Caco-2 (cell line): ENCODE results near the gene ADRA2C. TPM values are rescaled to one million over a fixed set of nuclear protein-coding genes. Genes with fewer than 3 reads are reported as not detected.

Experiments used
- BruUV-seq: library from RNA; stranded (reverse); fragments of 400-500 nt; replicated peaks from 2 replicates; lab custom pipeline; 2021; lab: Mats Ljungman, UMichigan
- CTCF ChIA-PET: fragments of 300-600 bp; sonication (Branson Sonifier 250); formaldehyde crosslinking; loops from one replicate; lab custom pipeline; 2022; ENCODE audit warnings: antibody characterized with exemption; lab: Charles Lee
- POLR2A ChIA-PET: fragments of 300-600 bp; sonication (Branson Sonifier 250); formaldehyde crosslinking; loops from one replicate; lab custom pipeline; 2022; ENCODE audit warnings: antibody characterized with exemption; lab: Charles Lee
- DNase-seq, 2 experiments: peaks; one replicate each; pipeline versions ENCODE4 v3.0.0 to v3.0.0-alpha.2; 2020 to 2022
- H3K27me3 ChIP-seq: replicated peaks from 2 replicates; pipeline ENCODE4 v1.6.0; 2011; ENCODE audit warnings: low read length; ENCODE audit not compliant: control insufficient read depth, insufficient read depth
- H3K36me3 ChIP-seq: 2 replicates; pipeline ENCODE4 v1.5.1; 2011; ENCODE audit warnings: low read length; ENCODE audit not compliant: control insufficient read depth, insufficient read depth
- H3K4me1 ChIP-seq: fragments of 250-450 bp; sonication (Bioruptor Pico); 2 replicates; pipeline ENCODE4 v1.5.1; 2020; ENCODE audit warnings: mild to moderate bottlenecking
- H3K4me3 ChIP-seq: 2 replicates; pipeline ENCODE4 v1.5.1; 2011; ENCODE audit warnings: low read depth, mild to moderate bottlenecking, control low read depth, low read length
- H3K9me3 ChIP-seq: fragments of 250-450 bp; sonication (Bioruptor Pico); 2 replicates; pipeline ENCODE4 v1.5.1; 2020; ENCODE audit warnings: mild to moderate bottlenecking, moderate library complexity
- H3K27ac Mint-ChIP-seq: one replicate; pipeline ENCODE4 v1.8.0; 2022; ENCODE audit warnings: mixed read lengths; ENCODE audit not compliant: unreplicated experiment
- H3K27me3 Mint-ChIP-seq: one replicate; pipeline ENCODE4 v1.8.0; 2022; ENCODE audit warnings: mixed read lengths; ENCODE audit not compliant: insufficient read depth, unreplicated experiment
- H3K36me3 Mint-ChIP-seq: one replicate; pipeline ENCODE4 v1.8.0; 2022; ENCODE audit warnings: mild to moderate bottlenecking, mixed read lengths; ENCODE audit not compliant: insufficient read depth, unreplicated experiment
- H3K4me1 Mint-ChIP-seq: one replicate; pipeline ENCODE4 v1.8.0; 2022; ENCODE audit warnings: low read depth, mixed read lengths; ENCODE audit not compliant: unreplicated experiment
- H3K4me3 Mint-ChIP-seq: one replicate; pipeline ENCODE4 v1.8.0; 2022; ENCODE audit warnings: mild to moderate bottlenecking, moderate library complexity, mixed read lengths; ENCODE audit not compliant: unreplicated experiment
- H3K9me3 Mint-ChIP-seq: one replicate; pipeline ENCODE4 v1.8.0; 2022; ENCODE audit warnings: mixed read lengths; ENCODE audit not compliant: unreplicated experiment
- intact Hi-C: fragments of 100-400 bp; cut with micrococcal nuclease; formaldehyde crosslinking; loops from one replicate; pipeline ENCODE4 v1.10.0; 2022; ENCODE audit not compliant: unreplicated experiment
- total RNA-seq: library from RNA; stranded (reverse); gene quantifications from 2 replicates; pipeline ENCODE4 v1.2.3, GENCODE V29; 2022
- TF ChIP-seq, protein P1 (sequence below), 2 experiments: fragments of 200-600 bp in 1 of 2; IDR thresholded peaks; 1 replicate in 1 of 2; 2 replicates in 1 of 2; pipeline versions ENCODE4 v1.5.1 to v1.8.0; 2011 to 2022; ENCODE audit warnings: antibody characterized with exemption in 1 of 2, control low read depth in 1 of 2, inconsistent platforms in 1 of 2, low read depth in 1 of 2, low read length in 1 of 2, mild to moderate bottlenecking in 1 of 2, moderate library complexity in 1 of 2; ENCODE audit not compliant: insufficient read depth in 1 of 2, severe bottlenecking in 1 of 2, unreplicated experiment in 1 of 2

The ADRA2C gene
- total RNA-seq, 1 experiment from 2014 or later = 11.7 TPM

DNA sequence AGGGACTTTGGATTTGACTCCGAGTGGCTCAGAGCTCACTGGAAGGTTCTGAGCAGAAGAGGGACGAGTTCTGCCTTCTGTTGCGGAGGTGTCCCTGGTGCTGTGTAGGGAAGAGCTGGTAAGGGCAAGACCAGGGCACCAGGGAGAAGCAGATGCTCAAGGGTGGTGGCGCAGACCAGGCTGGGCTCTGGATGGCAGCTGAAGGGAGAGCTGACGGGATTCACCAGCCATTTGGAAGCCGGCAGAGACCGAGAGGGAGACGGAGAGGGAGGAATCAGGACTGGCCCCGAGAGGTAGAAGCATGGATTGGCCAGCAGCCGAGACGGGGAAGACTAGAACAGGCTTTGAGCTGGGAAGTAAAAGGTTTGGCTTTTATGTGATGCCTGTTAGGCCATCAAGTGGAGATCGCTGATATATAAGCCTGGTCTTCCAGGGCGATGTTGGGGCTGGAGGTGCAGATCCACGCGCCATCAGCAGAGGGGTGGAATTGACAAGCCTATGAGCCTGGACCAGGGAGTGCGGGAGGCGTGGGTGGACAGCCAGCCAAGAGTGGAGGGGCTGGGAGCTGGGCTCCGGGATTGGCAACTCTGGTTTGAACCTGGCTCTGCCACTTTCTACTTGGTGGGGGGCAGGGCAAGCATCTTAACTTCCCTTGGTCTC, 43.4 kb downstream of the ADRA2C start:
- Histone ChIP-seq H3K36me3 (no peaks in the 10 kb centered on the region), H3K27me3 (no peaks in the 10 kb centered on the region), H3K4me3 (no peak overlapping the region), H3K4me1 (no peaks in the 10 kb centered on the region), H3K9me3 (no peaks in the 10 kb centered on the region)
- no peak overlapping the region for H3K4me3 Mint-ChIP-seq
- ChIA-PET POLR2A (no interaction called here), CTCF (no interaction called here)
- H3K36me3 Mint-ChIP-seq = no peaks in the 10 kb centered on the region
- peaks cover 13% of the 10 kb centered on the region for H3K27me3 Mint-ChIP-seq
- no peak overlapping the region for H3K27ac Mint-ChIP-seq
- no peak for DNase-seq
- H3K4me1 Mint-ChIP-seq = no peaks in the 10 kb centered on the region
- intact Hi-C loops = no loop called here
- BruUV-seq = no TSS peak
- TF ChIP-seq, protein P1, sequence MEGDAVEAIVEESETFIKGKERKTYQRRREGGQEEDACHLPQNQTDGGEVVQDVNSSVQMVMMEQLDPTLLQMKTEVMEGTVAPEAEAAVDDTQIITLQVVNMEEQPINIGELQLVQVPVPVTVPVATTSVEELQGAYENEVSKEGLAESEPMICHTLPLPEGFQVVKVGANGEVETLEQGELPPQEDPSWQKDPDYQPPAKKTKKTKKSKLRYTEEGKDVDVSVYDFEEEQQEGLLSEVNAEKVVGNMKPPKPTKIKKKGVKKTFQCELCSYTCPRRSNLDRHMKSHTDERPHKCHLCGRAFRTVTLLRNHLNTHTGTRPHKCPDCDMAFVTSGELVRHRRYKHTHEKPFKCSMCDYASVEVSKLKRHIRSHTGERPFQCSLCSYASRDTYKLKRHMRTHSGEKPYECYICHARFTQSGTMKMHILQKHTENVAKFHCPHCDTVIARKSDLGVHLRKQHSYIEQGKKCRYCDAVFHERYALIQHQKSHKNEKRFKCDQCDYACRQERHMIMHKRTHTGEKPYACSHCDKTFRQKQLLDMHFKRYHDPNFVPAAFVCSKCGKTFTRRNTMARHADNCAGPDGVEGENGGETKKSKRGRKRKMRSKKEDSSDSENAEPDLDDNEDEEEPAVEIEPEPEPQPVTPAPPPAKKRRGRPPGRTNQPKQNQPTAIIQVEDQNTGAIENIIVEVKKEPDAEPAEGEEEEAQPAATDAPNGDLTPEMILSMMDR (IDR thresholded peaks at IDR 0.05; ENCODE audit: insufficient read depth in 1 of 2, low read depth in 1 of 2, low read length in 1 of 2, severe bottlenecking in 1 of 2, unreplicated experiment in 1 of 2) = no peak
- no peaks in the 10 kb centered on the region for H3K9me3 Mint-ChIP-seq

DNA sequence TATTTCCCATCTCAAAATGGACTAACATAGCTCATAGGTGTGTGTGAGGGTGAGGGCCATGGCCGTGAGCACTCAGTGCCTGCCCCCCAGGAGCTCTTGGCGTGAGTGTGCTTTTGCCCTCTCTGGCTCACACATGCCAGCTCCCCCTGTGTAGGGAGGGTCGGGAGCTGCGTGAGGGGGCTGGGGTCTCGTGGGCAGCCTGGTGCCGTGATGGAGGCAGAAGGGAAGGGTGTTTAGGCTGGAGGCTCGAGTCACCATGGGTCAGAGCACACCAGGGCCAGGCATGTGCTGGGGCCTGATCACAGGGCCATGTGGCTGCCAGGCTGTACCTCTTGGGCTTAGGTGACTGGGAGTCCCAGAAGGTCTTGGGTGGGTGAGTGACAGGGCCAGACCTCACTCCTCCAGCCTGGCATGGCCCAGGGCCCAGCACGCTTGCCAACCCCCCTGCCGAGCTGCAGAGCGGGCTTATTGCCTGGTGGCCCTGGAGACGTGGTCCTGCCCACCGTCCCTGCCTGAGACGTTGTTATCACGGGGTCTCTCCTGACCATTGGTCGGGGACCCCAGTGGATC, 44.0 kb downstream of the ADRA2C start:
- H3K27ac Mint-ChIP-seq = no peak overlapping the region
- POLR2A ChIA-PET = no interaction called here
- H3K4me1 Mint-ChIP-seq = no peaks in the 10 kb centered on the region
- H3K9me3 Mint-ChIP-seq = no peaks in the 10 kb centered on the region
- Histone ChIP-seq H3K9me3 (no peaks in the 10 kb centered on the region), H3K4me3 (no peak overlapping the region), H3K27me3 (no peaks in the 10 kb centered on the region), H3K36me3 (no peaks in the 10 kb centered on the region), H3K4me1 (no peaks in the 10 kb centered on the region)
- H3K4me3 Mint-ChIP-seq = no peak overlapping the region
- H3K27me3 Mint-ChIP-seq = peaks cover 13% of the 10 kb centered on the region
- intact Hi-C loops = no loop called here
- H3K36me3 Mint-ChIP-seq = no peaks in the 10 kb centered on the region
- CTCF ChIA-PET = interaction anchor here (0.6 kb wide), 1 partner anchor 70 kb away, joined by 7 read pairs; no protein-coding TSS in a partner anchor
- TF ChIP-seq, protein P1 (IDR thresholded peaks at IDR 0.05; ENCODE audit: insufficient read depth in 1 of 2, low read depth in 1 of 2, low read length in 1 of 2, severe bottlenecking in 1 of 2, unreplicated experiment in 1 of 2) = no peak
- BruUV-seq = no TSS peak
- no peak for DNase-seq

DNA sequence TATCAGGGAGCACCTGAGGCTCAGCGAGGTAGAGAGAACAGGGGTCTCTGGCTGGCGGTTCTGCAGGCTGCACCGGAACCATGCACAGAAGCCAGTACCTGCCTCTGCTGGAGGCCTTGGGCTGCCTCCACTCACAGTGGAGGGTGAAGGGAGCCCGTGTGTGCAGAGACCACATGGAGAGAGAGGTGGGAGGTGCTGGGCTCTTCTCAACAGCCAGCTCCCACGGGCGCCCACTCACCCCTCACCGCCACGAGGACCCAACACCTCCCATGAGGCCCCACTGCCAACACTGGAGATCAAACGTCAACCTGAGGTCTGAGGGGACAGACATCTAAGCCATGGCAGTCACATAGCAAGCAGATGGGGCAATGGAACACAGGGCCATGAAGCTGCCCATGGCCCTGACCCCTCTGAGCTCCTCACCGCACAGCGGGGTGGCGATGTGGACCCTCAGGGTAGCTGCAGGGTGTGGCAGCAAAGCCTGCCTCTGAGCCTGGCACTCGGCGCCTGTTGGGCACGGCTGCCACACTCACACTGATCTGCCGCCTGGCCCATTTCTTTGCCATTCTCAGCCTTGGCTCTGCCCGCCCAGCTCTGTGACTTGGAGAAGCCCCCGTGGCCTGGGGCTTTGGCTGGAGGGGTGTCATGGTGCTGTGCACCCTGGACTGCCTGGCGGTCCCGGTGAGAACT, 44.8 kb downstream of the ADRA2C start:
- H3K27me3 ChIP-seq = no peaks in the 10 kb centered on the region
- Mint-ChIP-seq H3K4me3 (no peak overlapping the region), H3K4me1 (no peaks in the 10 kb centered on the region), H3K36me3 (no peaks in the 10 kb centered on the region), H3K27ac (no peak overlapping the region), H3K9me3 (no peaks in the 10 kb centered on the region), H3K27me3 (peaks cover 13% of the 10 kb centered on the region)
- POLR2A ChIA-PET = no interaction called here
- H3K9me3 ChIP-seq = no peaks in the 10 kb centered on the region
- H3K36me3 ChIP-seq = no peaks in the 10 kb centered on the region
- intact Hi-C loops = no loop called here
- no TSS peak for BruUV-seq
- no peak for DNase-seq
- no peaks in the 10 kb centered on the region for H3K4me1 ChIP-seq
- H3K4me3 ChIP-seq = no peak overlapping the region
- TF ChIP-seq, protein P1 (IDR thresholded peaks at IDR 0.05; ENCODE audit: insufficient read depth in 1 of 2, low read depth in 1 of 2, low read length in 1 of 2, severe bottlenecking in 1 of 2, unreplicated experiment in 1 of 2) = no peak
- CTCF ChIA-PET = interaction anchor here (0.6 kb wide), 1 partner anchor 70 kb away, joined by 7 read pairs; no protein-coding TSS in a partner anchor
